ENCODE measurements around the gene EXOC2.
A peak's percentile ranks its signal among the peaks of the same experiment; 100 is the strongest.

Gene EXOC2

DNA sequence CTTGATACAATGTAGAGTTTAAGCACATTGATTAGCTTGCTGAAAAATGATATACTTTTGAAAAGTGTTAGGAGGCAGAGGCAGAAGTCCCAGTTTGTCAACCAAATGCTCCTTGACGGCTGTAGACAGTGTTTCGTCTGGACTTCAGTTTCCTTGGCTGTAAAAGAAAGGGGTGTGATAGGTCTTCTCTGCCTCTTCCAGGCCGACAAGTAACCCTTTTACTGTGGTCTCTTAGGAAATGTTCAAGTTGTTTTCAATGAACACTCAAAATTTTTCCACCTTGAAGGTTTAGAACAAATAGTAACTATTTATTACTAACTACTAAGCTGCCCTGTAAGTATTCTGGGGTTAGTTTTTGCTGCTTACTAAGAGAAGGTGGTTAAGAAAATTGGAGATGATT is 179.0 kb downstream of the EXOC2 start:
- DNase-seq = no peak

DNA sequence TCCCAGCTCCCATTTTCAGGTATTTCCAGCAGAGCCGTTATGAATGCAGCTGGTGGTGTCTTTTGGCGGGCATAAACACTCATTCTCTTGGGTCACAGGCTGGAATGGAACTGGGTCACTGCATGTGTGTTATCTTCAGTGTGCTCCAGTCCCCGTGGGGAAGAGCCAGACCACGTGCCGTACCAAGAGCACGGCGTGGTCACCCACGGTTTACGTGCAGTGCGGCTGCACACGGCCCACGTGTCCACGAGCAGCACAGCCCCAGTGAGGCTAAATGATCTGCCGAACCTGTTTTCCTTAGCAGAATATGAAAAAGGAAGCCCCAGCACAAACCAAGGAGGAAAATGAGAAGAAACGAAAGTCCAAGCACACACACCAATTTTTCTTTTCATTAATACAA is 179.9 kb downstream of the EXOC2 start:
- DNase-seq = no peak

DNA sequence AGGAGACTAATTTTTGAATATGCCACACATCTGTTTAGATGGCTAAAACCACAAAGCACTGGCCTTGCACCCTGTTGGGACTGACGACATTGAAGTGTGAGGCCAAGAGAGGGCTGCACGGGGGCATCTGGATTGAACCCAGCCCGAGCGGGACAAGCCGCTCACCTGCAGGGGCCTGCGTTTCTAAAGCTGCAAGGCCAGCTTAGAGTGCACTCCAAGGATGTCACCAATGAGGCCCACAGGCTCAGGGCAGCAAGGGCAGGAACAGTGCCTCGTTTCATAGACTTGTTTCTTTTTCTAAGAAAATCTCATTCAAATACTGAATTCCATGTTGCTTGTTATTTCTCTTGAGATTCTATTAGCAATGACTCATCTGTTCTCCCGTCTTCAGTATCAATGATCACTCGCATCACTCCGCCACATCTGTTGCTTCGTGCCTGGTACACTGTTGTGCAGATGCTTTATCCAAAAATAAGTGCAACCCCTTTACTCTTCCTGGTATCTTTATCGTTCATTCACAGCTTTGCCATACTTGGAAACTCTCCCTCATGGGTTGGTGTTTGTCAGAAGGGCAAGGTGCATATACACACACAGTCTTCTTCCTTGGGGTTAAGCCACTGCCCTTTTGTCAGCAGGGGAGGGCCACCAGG is 181.3 kb downstream of the EXOC2 start:
- DNase-seq = no peak

DNA sequence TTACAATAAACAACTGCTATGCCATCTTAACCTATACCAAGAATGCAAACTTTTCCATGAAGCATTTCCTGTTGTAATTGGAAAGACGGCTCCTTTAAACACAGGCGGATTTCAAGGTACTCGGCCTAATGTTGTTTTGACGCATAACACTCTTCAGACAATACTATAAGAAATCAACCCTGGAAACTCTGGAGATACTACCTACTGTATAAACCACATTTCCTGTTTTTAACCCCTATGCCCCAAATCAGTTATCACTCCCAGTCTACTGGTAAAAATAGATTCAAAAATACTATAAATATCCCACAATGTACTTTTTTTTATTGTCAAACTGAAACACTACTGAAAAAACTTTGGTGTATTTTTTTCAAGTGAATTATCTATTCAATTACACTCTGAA is 183.3 kb downstream of the EXOC2 start:
- DNase-seq = no peak

DNA sequence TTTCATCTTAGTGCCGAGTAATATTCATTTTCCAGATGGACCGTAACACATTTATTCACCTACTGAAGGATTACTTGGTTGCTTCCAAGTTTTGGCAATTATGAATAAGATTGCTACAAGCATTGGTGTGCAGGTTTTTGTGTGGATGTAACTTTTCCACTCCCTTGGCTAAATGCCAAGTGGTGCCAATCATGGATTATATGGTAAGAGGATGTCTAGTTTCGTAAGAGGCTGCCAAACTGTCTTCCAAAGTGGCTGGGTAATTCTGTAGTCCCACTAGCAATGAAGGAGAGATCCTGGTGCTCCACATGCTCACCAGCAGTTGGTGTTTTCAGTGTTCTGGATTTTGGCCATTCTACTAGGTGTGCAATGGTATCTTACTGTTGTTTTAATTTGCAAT is 184.3 kb downstream of the EXOC2 start:
- DNase-seq = no peak

DNA sequence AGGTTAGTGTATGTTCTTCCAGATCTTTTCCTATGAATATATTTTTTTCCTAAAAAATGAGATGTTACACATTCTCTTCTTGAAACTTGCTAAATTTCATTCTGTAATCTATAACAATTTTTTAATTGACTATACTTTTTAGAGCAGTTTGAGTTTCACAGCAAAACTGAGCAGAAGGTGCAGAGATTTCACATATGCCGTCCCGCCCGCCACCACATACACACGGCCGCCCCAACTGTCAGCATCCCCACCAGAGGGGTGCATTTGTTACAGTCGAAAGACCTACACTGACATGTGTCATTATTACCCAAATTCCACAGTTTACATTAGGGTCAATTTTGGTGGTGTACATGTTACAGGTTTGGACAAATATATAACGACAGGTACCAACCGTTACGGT is 184.9 kb downstream of the EXOC2 start:
- no peak for DNase-seq

DNA sequence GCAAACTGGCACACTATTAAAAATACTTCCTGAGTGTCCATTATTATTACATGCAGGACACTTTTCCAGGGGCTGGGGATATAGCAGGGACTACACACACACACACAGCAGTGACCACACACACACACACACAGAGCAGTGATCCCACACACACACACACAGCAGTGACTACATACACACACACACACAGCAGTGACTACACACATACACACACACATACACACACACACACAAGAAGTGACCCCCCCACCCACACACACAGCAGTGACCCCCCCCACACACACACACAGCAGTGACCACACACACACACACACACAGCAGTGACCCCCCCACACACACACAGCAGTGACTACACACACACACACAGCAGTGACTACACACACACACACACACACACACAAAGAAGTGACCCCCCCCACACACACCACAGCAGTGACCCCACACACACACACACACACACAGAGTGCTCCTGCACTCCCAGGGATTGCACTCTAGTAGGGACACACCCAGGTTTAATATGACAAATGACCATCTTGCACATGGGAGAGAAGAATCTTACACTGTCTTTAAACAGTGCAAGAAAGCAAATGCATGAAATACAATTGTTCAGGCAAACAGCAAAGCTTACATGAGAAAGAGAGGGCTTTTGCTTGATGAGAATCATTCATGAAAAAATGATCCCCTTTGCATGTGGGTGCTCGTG is 185.9 kb downstream of the EXOC2 start:
- DNase-seq = no peak

DNA sequence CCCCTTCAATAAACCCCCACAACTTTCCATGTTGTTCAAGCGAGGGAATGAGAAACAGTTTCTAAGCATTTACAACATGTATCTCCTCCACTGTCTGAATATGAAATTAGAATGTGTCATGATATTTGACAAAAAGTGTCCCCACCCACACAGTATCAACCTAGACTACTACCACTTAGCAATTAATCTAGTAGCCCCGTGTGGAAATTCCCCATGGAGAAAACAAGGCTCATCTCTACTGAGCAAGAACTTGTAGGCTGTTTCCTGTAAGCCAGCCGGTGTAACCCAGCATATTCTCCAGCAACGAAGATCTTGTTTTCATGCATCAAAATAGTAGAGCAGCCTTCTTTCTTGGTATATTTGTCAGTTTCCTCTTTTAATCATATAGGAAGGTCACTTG is 186.4 kb downstream of the EXOC2 start:
- DNase-seq = peak; percentile 40 to 78

DNA sequence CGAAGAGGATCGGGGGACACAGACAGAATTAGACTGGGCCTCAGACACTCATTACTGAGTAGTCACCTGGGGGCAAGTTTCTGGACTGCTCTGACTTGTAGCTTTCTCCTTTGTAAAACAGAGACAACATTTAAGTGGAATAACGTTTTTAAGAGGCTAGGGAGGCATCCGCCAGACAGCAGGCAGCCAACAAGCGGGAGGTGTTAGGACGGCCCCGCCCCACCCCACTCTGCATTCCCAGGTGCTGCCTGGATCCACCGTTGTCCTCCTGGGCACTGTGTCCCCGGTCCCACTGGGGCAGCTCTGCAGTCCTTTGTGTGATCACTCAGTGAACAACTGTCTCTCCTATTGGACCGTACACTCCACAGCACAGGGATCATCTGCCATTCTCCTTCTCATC is 187.6 kb downstream of the EXOC2 start:
- no peak for DNase-seq

DNA sequence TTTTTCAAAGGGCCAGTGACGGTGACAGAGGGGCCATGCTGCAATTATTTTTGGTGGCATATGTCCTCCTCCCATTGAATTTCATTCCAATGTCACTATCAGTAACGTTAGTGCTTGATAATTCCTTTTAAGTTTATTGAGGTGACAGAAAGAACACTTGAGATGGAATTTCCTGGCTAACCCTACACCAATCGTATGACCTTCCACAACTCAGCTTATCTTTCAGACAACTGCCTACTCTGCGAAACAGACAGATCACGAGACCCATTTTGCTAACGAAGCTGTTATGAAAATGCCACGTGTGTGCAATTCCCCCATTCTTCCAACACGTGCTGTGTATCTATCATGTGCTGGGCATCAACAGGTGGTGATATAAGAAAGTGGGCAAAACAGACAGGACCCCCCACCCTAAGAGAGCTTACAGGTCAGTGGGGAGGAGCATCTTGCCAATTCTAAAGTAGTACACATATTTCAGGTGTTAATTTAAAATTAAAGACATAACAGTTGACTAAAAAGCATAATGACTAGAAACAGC is 188.4 kb downstream of the EXOC2 start:
- no peak for DNase-seq

DNA sequence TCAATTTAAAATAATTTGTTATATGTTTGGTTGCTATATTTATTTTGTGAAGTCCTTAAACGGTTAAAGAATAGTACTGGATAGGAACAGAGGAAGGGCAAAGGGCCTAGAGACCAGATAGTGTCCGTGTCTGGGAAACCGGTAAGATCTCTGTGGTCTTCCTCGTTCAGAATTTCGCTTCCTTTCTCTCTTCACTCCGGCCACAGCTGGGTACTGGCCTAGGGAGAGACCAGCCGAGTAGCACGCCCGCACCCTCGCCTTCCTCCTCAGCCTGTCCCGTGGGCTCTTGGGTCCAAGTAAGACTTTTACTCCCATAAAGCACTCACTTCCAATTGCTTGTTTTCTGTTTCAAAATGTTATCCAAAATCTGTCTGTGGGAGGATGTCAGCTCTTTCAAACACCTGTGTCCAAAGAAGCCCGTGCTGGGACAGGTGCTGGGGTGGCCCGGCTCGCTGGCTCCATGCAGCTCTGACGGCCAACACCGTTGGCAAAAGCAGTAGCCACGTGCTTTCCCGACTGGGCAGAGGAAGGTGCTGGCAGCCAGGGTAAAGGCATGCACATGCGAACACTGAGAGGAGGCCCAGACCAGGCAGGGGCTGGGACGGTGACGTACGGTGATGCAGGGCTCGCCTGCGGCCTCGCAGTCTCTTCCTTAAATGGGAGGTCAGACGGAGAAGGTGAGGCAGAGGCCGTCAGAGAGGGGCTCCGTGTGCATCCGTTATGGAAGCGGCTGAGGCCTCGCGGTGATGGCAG is 189.2 kb downstream of the EXOC2 start:
- DNase-seq = no peak

DNA sequence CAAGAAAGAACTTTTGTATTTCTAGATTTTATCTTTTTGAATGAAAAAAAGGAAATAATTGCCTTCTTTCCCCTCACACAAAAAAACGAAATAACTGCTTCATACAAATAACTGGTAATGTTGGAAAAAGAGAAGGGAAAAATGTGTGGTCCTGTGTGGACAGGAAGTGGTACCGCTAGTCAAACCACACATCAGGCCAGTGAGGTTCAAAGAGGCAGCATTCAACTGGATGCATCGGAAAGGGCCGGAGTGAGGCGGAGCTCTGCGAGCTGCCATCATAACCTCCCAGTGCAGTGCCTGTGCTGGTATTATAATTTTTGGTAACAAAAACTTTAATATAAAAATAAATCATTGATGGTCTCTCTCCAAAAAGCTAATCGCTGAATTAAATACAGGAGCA is 190.2 kb downstream of the EXOC2 start:
- DNase-seq = no peak

DNA sequence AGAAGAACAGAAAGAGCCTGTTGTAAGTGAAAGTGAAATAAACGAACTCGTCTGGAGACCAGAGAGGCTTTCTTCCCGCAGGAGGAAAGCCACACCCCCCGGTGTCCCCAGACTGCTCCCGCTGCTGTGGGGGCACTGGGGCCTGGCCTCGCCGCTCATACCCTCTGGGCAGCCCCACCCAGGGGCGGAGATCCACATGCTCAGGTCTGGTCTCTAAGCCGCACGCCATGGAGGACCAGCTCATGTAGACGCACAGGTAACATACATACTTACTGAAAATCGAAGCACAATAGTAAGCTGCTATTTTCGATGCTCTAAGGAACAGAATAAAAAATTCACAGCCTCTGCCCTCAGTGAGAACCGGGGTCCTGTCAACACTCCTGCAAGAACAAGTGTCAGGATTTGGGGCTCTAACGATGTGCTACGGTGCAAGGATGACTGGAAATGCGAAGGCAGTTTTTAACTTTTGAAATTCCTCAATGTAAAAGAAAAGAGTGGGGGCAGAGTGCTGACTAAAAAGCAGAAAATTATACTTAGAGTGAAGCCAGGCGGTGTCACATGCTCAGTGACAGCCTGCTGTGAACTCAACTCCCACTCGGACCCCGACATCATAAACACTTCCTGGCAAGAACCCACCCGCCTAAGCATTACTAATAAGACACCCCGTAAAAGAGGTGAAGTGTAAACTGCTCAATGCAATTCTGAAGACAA is 190.9 kb downstream of the EXOC2 start:
- DNase-seq = peak; percentile 62 to 82

DNA sequence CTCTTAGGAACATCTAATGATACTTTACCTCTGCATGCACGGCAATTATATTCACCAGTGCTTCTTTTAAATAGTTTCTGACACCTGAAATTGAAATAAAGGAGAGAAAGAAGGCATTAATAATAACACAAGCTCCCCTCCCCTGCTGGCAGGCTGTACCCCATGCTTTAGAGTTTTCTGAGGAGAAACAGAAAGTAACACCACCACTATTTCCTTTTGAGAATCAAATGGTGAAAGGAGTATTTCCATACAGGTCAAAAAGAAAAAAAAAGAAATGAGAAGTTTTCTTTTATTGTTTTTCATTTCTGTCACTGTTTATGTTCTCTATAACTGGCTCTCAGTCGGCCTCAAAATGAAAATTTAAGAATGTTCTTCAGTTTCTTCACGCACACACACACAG is 193.3 kb downstream of the EXOC2 start:
- DNase-seq = peak in 1 of 2 experiments; percentile 42

DNA sequence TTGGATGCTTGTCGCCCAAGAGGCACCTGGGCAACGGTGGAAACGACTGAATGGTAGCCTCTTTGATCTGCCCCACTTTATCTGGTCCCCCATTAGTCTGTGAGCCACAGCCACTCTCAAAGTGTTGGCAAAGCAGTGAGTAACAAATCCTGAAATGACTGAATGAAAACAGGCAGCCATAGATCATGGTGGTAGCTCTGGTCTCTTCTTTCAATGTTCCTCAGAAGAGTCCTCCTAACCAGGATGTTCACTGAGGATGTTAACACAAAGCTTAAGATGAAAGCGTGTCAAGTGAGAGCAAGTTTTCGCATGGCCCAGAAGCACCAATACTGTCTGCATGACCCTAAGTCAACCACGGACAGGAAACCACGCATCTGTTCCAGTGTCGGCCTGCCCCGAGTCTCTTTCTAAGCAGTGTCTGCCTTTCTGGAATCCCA is 194.1 kb downstream of the EXOC2 start:
- DNase-seq = peak in 1 of 2 experiments; percentile 44

DNA sequence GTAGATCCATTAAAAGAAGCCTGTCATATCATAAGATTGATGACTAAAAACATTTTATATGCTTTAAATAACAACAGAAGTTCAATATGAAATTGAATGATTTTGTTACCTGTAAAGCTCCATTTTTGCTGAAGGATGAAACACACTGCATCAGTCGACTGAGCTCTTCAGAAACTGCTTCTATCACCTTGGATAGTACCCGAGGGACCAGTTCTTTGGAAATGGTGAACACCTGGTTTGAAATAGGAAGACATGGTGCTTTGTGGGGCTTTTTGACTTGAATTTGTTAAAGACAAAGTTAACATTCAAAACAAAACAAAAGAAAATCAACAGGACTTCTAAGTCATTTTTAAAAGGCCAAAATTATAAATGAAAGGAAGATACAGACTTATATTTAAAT is 195.7 kb downstream of the EXOC2 start:
- no peak for DNase-seq

DNA sequence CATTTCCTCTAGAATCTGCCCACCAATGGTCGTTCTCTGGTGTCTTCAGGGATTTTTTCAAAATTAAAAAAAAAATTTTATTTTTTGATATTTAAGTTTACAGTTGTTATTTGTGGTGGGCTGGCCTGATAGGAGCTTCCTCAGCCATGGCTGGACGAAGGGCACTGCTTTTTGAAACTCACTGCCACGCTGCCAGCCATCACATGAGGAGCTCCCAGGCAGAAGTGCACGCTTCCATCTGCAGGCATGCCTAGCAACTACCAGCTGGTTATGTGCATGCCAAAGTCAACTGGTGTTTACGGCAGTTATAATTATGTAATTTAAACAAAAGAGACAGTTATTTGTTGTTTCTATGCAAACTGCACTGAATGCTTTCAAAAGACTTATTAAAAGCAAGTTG is 196.3 kb downstream of the EXOC2 start:
- DNase-seq = no peak

DNA sequence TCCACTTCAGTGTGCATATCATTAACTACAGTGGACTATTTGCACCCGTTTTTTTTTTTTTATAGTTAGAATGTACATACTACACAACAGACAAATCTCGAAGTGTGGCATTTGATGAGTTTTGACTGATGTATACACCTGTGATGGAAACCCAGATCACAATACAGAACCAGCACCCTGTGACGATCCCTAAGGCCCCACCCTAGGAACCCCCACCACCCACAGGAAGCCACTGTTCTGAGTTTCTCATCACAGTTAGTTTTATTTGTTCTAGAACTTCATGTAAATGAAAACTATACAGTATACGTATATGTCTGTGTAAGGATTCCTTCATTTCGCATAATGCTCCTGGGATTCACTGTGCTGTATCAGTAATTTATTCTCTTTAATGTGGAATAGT is 198.5 kb downstream of the EXOC2 start:
- DNase-seq = peak in 1 of 2 experiments; percentile 38

DNA sequence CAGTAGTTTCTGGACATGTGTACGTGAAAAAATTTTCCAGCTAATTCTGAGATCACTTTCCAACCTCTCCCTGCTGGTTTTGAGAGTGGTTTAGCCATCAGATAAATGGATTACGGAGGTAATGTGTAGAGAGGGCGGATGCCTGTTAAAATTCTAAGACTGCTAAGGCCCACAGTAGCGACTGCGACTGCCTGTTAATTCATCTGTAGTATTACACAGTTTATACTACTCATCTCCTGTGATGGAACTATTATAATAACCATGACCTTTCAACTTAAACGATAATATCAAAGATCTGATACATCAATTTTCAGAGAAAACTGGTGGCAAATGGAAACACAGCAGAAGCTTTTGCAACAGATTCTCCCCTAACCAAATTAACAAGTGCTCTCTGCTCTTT is 199.1 kb downstream of the EXOC2 start:
- no peak for DNase-seq

DNA sequence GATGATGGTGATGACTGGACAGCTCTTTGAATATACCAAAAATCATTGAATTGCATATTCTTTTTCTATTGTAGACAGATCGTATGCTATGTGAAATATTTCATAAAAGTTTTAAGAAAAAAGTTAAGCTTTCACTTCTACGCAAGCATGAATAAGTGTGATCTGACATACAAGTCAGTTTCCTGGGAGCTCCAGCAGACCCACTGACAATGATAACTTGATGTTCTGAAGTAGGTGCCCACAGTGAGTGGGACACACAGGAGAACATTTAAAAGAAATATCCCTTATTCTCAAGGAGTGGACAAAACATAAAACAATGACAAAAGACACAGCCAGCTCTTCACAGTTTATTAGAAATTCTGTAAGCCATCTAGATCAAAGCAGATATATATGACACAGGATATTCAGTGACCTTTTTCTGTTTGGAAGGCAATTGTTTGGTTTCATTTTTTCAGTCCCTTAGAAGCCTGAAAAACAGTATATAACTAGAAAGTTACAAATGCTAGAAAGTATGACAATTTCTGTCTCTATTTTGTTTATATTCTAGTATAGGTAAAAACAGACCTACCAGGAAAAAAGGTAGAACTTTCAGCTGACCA is 200.0 kb downstream of the EXOC2 start:
- DNase-seq = no peak

DNA sequence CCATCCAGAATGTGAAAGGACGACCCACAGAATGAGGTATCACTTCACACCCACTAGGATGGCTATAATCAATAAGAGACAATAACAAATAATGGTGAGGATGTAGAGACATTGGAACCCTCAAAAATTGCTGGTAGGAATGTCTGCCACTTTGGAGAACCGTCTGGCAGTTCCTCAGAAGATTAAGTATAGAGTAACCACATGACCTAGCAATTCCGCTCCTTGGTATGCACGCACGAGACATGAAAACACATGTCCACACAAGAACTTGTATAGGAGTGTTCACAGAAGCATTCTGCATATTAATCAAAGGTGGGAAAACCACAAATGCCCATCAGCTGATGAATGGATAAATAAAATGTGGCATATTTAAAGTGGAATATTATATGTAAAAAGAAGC is 200.8 kb downstream of the EXOC2 start:
- DNase-seq = no peak

DNA sequence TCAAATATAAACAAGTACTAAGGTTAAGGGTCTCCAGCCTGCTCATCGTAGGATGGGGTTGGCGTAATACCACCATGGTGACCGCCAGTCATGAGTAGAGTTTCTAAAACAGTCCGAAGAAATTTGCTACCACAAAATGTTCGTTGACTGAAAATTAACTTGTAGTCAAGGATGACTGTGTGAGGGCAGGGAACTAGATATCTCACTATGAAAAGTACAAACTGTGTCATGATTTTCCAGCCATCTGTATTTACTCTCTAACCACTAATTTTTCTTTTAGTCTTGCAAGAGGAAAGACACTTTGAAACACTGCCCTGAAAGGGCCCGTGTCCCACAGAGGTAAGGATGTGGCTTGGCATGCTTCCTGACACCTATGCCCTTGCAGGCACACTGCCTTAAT is 201.7 kb downstream of the EXOC2 start:
- peak in 1 of 2 experiments; percentile 34 for DNase-seq
